GM18951 (cell line): Measurements from ENCODE around the gene CDA.
"Not testable (repeated sequence)": the region's sequence is repeated elsewhere in the genome, so short reads cannot be mapped to it uniquely, and the experiment has no call there.

ENCODE experiments used
- POLR2A ChIP-seq: IDR thresholded peaks from 4 replicates; pipeline ENCODE4 v1.6.1; 2011; ENCODE audit warnings: mild to moderate bottlenecking; ENCODE audit not compliant: insufficient read length, insufficient read depth; ENCODE audit errors: extremely low read depth
- in situ Hi-C: fragments of 300-500 bp; cut with MboI; formaldehyde crosslinking; loops from one replicate; pipeline ENCODE4 v1.12.0; 2022; ENCODE audit warnings: low sequenced_read_pairs, mixed read lengths, inconsistent platforms; ENCODE audit not compliant: unreplicated experiment

CDA gene

GRCh38 chr1:20594746-20595145, 5.8 kb downstream of the CDA start:
- in situ Hi-C loops: no loop called here
- TF ChIP-seq POLR2A: no peak

- TF ChIP-seq POLR2A: no peak
- in situ Hi-C loops: no loop called here
Measured at GRCh38 chr1:20596106-20596505, 7.2 kb downstream of the CDA start.

GRCh38 chr1:20597650-20598049, 8.8 kb downstream of the CDA start:
- no peak for TF ChIP-seq POLR2A
- in situ Hi-C loops: no loop called here

- TF ChIP-seq POLR2A: no peak
- in situ Hi-C loops: no loop called here
Measured at GRCh38 chr1:20600156-20600555, 11.3 kb downstream of the CDA start.

- no peak for TF ChIP-seq POLR2A
- in situ Hi-C loops: no loop called here
Measured at GRCh38 chr1:20601129-20601825, 12.4 kb downstream of the CDA start.

GRCh38 chr1:20602851-20603450, 14.1 kb downstream of the CDA start:
- TF ChIP-seq POLR2A: no peak
- in situ Hi-C loops: no loop called here

- TF ChIP-seq POLR2A: no peak
- in situ Hi-C loops: no loop called here
Measured at GRCh38 chr1:20603504-20604464, 14.9 kb downstream of the CDA start.

- no peak for TF ChIP-seq POLR2A
- in situ Hi-C loops: no loop called here
Measured at GRCh38 chr1:20604678-20605077, 15.8 kb downstream of the CDA start.

GRCh38 chr1:20606801-20607570, 18.1 kb downstream of the CDA start:
- in situ Hi-C loops: not testable (repeated sequence)

GRCh38 chr1:20609541-20609940, 20.6 kb downstream of the CDA start:
- in situ Hi-C loops: no loop called here
- TF ChIP-seq POLR2A: no peak

- no peak for TF ChIP-seq POLR2A
Measured at GRCh38 chr1:20610970-20611369, 22.1 kb downstream of the CDA start.

GRCh38 chr1:20611652-20612051, 22.8 kb downstream of the CDA start:
- no peak for TF ChIP-seq POLR2A
- in situ Hi-C loops: no loop called here

More at GRCh38 chr1:20610970-20611369, 22.1 kb downstream of the CDA start:
- in situ Hi-C loops: no loop called here

GRCh38 chr1:20612221-20612746, 23.4 kb downstream of the CDA start:
- TF ChIP-seq POLR2A: no peak
- in situ Hi-C loops: no loop called here
